Ramos (cell line): Measurements from ENCODE around the gene TRMT61A.

Source experiments
- in situ Hi-C: fragments of 300-500 bp; cut with MboI; formaldehyde crosslinking; loops from one replicate; pipeline ENCODE4 v1.14.3; 2022; ENCODE audit warnings: low sequenced_read_pairs; ENCODE audit not compliant: unreplicated experiment

TRMT61A gene

DNA sequence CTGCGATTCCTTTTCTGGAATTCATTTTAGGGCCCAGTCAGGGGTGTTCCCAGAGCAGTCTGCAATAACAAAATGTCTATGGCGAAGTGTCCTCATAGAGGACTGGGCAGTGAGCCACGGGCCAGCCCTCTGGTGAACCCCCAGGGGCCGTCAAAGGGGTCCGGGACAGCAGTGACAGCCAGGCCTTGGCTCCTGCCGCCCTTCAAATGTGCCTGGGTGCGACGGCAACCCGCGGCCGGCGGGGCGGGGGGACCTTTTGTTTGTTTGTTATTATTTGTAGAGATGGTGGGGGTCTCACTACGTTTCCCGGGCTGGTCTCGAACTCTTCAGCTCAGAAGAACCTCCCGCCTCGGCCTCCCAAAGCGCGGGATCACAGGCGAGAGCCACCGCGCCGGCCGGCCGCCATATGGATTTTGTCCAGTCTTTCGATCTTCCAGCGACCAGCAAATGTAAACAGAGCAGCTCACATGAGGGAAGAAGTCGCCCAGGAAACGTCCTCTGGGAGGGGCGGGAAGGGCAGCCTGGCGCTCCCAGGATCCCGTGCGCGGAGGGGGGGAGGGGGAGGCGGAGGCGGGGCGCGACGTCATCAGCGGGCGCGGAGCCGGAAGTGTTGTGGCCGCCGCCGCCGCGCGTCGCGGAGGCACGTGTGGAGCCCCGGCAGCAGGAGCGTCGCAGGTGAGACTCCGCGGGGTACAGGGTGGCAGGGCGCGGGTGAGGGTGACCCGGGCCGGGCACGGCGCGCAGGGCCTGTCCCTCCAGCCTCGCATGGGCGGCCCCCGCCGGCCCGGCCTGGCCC is at the start of gene TRMT61A:
Gene TRMT61A, plus strand, starts transcription at position 610 of the 796 bp plus-strand sequence. CDS start 783 bp downstream, outside the sequence.
- in situ Hi-C loops = no loop called here

- in situ Hi-C loops = no loop called here
These were observed 48.4 kb upstream of the TRMT61A start for GRCh38 chr14:103480595-103480994.

DNA sequence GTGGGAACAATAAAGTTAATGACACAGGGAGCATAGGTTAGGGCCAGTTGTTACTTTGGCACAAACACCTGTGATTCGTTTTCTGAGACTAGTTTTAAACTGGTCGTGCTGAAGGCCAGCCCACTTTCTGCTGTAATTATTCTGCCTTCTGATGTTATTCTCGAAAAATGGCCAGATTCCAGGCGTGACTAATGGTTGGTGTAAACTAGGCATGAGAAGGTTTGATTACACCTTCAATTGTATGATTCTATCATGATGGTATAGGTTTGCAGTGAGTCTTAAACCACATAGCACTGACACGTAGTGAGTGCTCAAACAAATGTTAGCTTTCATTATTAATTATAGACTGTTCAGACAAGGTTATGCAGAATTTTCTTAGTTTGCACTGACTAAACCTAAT is 45.4 kb upstream of the TRMT61A start:
- in situ Hi-C loops = no loop called here

DNA sequence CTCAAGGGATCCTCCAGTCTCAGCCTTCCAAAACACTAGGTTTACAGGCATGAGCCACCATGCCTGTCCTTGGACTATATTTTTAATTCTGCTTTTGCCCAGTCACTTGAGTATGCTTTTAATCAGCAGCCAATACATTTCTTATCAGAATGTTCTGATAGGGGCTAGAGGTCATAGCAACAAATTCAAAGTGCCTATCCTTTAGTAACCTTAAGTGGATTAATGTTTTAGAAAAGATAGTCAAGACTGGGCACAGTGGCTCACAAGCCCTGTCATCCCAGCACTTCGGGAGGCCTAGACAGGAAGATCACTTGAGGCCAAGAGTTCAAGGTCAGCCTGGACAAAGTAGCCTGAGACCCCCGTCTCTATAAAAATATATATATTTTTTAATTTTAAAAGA is 43.5 kb upstream of the TRMT61A start:
- in situ Hi-C loops = no loop called here

DNA sequence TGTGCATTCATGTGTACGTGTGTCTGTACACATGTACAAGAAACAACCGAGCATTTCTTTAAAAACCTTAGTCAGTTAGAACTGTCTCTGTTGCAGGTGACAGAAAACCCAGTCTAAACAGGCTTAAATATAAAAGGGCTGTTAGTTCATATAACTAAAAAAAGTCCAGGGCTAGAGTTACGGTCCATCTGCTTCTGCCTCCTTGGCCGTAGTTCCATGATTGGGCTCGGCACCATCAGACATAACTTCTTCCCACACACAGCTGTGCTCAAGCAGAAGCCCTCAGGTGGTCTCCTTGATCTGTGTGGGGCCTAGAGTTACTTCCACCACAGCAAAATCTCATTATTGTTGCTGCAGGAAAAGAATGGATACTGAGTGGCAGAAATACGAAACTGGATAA is 40.9 kb upstream of the TRMT61A start:
- in situ Hi-C loops = no loop called here

DNA sequence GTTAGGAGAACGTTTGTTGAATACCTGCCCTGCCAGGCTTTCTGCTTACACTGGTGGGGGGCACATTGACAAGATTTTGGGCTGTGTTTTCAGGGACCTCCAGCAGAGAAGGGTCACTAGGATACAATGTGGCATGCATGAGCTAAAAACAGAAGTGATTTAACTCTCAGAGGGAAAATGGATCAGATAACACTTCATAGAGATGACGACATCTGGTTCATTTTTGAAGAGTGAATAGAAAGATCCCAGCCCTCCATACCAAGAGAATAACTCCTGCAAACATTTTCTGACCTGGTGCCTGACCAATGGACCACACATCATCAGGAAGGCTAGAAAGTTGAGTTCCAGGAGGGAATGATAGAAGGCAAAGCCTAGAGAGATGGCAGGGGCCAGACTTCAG is 40.0 kb upstream of the TRMT61A start:
- in situ Hi-C loops = no loop called here

DNA sequence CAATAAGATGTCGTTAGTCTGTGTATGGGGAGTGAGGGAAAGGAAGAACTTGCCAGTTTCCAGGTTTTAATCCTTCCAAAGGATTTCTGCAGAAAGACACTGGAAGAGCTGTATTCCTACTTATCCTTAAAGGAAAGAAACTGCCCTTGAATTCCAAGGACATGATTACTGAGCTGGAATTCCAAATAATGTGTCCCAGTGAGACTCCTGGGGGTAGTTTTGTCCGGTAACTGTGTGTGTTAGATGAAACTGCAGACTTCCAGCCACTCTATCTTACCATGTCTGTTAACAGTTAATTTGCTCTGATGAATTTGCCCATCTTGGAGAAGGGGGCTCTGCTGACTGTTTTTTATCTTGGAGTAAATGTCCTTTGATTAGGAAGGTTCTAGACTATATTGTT is 39.4 kb upstream of the TRMT61A start:
- in situ Hi-C loops = no loop called here

GRCh38 chr14:103491691-103492090 is 37.3 kb upstream of the TRMT61A start:
- in situ Hi-C loops = no loop called here

DNA sequence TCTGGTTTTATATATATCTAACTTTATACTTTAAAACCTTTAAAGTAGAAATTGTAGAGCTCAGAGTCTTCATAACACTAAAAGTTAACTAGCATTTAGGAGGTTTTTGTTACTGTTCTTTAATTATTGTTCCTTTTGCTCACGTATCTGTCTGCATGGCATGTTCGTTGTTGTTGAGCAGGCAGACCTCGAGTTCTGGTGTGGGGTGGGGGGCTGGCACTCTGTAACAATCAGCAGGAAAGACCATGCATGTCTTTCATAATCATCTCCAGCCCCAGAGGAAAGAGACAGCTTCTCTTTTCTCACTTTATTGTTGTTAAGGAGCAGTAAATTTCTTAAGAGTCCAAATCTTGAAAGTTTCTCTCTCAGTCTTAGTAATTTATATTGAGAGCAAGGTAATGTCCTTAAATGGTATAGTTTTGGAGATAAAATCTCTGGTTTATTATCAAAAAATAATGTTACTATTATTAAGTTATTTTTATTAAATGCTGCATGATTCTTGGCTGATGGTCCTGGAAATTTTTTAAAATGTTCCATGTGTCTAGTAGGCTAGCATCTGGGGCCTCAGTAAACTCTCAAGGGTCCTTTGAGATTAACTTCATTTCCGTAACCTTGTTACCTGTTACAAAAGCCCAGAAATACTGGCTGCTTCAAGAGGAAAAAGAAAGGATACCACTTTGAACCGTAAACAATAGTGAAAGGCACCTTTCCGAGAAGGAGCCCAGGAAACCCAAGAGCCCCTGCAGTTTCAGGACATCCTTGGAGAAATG is 36.7 kb upstream of the TRMT61A start:
- in situ Hi-C loops = no loop called here

DNA sequence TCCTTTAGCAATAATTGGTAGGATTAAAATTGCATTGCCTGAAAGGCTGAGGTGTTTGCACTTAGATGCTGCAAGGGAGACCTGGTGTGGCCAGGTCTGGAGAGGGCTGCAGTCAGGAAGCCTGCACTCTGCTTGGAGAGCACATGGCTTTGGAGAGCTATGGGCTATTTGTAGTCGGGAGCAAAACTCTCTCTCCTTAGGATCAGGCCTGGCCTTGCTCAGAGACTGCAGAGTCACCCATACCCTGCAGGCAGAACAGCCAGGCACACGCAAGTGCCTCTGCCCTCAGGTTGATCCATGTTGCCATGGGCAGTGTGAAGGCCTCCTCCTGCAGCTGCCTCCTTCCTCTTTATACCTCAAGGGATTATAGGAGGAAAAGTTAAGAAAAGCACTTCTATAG is 33.1 kb upstream of the TRMT61A start:
- in situ Hi-C loops = no loop called here

DNA sequence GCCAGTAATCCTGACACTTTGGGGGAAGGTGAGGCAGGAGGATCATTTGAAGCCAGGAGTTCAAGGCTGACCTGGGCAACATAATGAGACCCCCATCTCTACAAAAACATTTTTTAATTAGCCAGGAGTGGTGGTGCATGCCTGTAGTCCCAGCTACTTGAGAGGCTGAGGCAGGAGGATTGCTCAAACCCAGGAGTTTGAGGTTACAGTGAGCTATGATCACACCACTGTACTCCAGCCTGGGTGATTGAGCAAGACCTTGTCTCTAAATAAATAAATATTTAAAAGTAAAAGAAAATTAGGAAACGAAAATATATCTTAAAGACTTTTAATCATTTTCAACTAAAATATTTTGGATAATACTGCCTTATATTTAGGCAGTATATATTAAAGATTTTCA is 32.2 kb upstream of the TRMT61A start:
- in situ Hi-C loops = no loop called here

DNA sequence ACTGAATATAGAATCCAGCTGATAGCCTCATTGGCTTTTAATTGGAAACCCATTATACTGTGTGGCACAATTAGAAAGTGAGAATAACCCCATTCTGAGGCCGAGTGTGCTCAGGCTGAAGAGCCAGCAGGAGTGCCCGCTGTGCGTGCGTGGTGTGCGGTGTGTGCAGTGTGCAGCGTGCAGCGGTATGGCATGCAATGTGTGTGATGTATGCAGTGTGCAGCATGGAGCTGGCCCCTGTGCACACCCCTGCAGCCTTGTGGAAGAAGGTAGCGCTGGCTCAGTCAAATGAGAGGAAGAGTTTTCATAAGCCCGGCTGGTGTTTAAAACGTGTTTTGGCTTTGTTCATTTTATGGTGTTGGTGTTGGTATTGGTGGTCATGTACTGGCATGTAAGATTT is 29.3 kb upstream of the TRMT61A start:
- in situ Hi-C loops = no loop called here

DNA sequence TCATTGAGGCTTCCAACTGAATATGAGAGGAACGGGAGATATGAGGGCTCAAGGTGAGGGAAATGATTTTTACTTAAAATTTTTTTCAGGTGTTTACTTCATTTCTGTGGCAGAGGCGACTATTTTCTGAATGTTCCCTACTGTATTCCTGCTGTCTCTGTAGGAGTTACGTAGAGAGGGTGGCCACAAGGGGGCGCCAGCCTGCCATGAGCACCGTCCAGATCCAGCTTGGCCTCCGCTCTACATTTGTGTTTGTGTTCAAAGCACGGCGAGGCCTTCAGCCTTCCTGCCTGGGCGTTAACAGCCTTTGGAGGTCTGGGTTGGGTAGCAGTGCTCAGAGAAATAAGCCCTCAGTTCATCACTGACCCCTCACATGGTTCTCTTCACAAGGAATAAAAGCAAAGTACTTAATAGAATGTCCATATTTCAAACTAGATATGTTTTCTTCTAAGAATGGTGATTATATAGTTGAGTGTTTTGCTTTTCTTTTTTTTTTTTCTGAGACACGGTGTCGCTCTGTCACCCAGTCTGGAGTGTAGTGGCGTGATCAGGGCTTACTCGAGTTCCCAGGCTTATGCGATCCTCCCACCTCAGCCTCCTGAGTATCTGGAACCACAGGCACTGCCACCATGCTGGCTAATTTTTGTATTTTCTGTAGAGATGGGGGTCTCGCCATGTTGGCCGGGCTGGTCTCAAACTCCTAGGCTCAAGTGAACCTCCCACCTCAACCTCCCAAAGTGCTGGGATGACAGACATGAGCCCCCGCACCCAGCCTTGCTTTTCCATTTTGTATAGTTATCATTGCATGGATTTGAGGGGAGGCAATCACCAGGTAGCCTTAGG is 28.6 kb upstream of the TRMT61A start:
- in situ Hi-C loops = no loop called here

- in situ Hi-C loops = no loop called here
These were observed 27.7 kb upstream of the TRMT61A start for GRCh38 chr14:103501041-103501870.

- in situ Hi-C loops = no loop called here
These were observed 26.9 kb upstream of the TRMT61A start for GRCh38 chr14:103501921-103502669.

- in situ Hi-C loops = no loop called here
These were observed 26.1 kb upstream of the TRMT61A start for GRCh38 chr14:103502877-103503276.

DNA sequence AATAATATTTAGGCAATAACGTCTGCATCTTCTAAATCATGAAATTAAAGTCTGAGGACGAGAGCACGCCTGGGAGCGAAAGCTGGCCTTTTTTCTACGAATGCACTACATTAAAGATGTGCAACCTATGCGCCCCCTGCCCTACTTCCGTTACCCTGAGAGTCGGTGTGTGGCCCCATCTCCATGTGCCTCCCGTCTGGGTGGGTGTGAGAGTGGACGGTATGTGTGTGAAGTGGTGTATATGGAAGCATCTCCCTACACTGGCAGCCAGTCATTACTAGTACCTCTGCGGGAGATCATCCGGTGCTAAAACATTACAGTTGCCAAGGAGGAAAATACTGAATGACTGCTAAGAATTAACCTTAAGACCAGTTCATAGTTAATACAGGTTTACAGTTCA is 25.7 kb upstream of the TRMT61A start:
- in situ Hi-C loops = no loop called here

- in situ Hi-C loops = no loop called here
These were observed 23.9 kb upstream of the TRMT61A start for GRCh38 chr14:103504991-103505565.

DNA sequence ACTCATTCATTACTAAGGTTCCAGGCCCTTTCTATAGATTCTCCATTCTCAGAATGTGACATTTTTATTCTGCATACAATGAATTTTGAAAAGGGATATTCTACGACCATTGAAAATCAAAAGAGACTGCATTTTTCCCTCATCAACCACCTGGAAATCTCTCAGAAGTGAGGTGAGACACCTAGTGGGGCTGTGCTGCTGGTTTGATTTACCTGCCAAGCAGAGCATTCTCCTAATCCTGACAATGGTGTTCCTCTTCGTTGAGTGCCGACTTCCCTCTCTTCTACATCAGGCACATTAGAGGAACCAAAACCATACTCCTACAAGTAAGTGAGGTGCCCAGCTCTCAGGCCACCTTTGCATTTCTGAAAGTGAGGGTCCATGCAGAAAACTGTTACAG is 21.2 kb upstream of the TRMT61A start:
- in situ Hi-C loops = no loop called here
